Neural progenitor cell (in vitro differentiated cells): ENCODE data around the gene ERVK3-1.

Source experiments
- CTCF ChIP-seq: fragments of 200-600 bp; sonication (generic); IDR thresholded peaks from 2 replicates; pipeline ENCODE4 v1.5.1; 2017; ENCODE audit warnings: antibody characterized with exemption, mild to moderate bottlenecking
- EZH2 ChIP-seq: fragments of 200-600 bp; sonication (generic); IDR thresholded peaks from 2 replicates; pipeline ENCODE4 v1.6.1; 2017; ENCODE audit warnings: antibody characterized with exemption, mild to moderate bottlenecking, moderate library complexity

- TF ChIP-seq CTCF (no peak), EZH2 (no peak)
Observed at GRCh38 chr19:58284199-58284598, 21.0 kb upstream of the ERVK3-1 start.
